GM04504 (cell line): ENCODE data around the gene ZNF627.
"Not testable (repeated sequence)": the region's sequence is repeated elsewhere in the genome, so short reads cannot be mapped to it uniquely, and the experiment has no call there.

Experiments
- DNase-seq: peaks from one replicate; pipeline ENCODE4 v3.0.0-alpha.2; 2012; ENCODE audit warnings: low read depth

Gene ZNF627

DNA sequence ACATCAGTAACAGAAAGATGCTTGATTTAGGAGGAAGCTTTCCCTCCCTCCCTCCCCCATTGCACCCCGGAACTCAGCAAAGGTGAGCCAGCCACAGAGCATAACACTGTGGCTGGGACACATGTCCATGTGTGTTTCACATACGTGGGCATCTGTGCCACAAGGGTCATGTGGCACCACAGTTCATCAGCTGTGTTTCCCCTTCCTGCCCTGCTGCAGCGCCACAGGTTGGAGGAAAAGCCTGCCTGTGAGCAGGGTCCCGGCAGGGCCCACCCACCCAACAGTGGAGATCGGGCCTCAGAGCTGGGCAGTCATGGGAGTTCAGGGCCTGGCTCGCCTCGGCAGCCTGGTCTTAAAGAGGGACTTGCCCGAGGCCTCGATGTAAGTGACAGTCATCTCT, 22.6 kb upstream of the ZNF627 start:
- DNase-seq, result no peak

DNA sequence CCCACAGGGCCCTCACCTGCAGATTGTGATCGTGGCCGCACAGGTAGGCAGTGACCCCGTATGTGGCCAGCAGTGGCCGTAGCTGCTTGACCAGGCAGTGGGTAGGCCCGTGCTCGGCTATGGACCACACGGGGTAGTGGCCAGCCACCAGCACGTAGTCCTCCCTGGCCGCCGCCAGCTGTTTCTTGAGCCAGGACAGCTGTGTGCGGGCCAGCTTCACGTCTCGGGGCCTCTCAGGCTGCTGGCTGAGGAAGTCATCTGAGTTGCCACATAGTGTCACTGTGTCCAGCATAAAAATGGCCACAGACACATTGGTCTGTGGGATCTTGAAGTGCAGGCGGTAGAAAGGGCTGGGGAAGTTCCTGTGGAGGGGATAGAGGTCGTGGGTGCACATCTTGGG, 21.1 kb upstream of the ZNF627 start:
- no peak for DNase-seq

DNA sequence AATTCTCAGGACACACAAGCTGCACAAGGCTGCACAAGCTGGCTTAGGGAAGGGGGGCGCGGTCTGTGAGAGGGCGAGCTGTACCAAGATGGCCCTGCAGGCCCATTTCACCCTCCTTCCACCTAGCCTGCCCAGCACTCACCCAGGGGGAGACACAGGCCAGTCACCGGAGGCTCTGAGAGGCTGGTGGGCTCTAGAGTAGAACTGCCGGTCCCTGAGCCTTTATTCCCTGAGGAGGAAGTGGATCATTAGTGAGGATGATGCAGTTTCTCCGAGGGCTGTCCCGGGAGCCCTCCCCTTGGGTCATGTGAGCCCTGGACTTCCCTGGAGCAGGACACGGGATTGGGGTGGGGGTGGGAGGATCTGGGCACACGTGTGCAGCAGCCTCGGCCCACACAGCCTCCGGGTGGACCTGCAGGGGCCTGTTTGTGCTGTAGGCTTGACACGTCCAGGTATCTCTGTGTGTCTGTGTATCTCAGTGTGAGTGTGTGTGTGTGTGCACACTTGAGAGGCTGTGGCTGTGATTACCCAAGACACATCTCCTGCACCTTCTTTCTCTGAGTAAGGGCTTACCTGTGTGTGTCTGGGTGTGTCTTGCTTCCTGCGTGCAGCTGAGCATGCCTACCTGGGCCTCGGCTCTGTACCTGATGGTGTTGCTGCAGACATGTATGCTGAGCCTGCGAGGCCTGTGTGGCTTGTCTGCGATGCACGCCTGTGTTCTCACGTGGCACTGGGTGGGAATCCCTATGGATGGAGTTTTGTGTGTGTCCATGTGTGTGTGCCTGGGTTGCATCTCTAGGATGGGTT, 19.6 kb upstream of the ZNF627 start, which contains the start of gene ACP5:
ACP5 (minus strand) TSS at position 195 of the 807 bp plus-strand sequence. CDS start 328 bp downstream, outside the sequence.
- no peak for DNase-seq

DNA sequence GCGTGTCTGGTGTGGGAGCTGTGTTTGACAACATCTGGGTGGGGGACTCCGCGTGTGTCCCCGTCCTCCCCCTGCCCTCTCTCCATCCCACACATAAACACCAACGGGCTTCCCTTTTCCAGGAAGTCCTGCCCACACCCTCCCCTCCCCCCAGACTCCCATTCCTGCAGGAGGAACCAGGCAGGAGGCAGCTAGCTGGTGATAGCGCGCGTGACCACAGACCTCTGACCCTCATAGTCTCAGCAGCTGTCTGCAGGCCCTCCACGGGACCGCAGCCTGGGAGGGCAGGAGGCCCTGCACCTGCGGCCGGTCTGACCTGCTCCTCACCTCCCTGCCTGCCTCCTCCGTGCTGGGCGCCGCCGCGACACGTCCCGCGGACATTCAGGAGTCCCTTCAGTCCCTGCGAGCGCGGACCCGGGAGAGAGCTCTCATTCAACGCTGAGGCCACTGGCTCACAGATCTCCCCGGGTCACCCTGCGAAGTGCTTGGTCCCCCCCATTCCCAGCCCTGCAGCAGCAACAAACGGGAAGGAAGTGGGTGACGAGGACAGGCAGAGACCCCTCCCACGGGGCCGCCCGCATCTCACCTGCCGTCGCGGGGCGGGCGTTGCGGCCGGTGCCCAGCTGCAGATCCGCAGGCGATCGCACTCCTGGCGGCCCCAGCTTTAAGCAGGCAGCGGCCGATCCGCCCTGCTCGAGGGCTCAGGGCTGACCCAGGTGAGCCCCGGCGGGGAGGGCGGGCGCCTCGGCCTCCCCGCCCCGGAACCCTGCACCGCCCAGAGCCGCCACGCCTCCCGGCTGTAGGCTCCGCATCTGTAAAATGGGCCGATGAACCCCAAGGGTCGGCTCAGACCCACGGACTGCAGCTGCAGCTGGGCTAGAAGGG, 18.8 kb upstream of the ZNF627 start:
- no peak for DNase-seq

DNA sequence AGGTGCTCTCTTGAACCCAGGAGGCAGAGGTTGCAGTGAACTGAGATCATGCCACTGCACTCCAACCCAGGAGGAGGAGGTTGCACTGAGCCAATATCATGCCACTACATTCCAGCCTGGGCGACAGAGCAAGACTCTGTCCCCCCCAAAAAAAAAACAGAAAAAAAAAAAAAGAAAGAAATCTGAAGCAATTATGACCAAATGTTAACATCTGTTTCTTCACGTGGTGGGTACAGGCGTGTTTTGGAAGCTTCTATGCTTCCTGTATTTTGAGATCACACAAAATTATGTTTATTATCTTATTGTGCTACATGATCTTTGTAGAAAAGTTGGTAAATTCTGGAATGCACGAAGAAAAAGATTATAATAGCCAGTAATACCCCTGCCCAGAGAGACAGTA, 17.2 kb upstream of the ZNF627 start:
- no peak for DNase-seq

DNA sequence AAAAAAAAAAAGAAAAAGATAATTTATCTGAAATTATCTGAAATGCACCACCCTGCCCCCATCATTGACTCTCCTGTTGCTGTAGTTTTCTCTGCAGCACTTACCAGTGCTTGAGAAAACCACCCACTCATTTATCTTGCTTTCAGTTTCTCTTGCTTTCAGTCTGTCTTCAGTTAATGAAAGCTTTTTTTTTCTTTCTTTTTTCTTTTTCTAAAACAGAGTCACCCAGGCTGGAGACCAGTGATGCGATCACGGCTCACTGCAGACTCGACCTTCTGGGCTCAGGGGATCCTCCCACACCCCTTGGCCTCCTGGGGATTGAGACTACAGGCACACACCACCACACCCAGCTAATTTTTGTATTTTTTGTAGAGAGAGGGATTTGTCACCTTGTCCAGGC, 15.5 kb upstream of the ZNF627 start:
- no peak for DNase-seq

DNA sequence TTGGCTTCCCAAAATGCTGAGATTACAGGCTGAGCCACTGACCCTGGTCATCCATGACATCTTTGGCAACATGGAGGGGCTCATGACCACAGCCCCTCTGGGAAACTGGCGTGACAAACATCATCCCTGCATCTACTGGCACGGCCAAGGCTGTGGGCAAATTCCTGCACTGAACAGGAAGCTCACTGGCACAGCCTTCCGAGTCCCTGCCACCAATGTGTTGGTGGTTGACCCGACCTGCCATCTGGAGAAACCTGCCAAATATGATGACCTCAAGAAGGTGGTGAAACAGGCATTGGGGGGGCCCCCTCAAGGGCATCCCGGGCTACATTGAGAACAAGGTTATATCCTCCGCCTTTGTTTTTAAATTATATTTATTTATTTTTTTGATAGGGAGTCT, 11.0 kb upstream of the ZNF627 start:
- DNase-seq, result no peak

DNA sequence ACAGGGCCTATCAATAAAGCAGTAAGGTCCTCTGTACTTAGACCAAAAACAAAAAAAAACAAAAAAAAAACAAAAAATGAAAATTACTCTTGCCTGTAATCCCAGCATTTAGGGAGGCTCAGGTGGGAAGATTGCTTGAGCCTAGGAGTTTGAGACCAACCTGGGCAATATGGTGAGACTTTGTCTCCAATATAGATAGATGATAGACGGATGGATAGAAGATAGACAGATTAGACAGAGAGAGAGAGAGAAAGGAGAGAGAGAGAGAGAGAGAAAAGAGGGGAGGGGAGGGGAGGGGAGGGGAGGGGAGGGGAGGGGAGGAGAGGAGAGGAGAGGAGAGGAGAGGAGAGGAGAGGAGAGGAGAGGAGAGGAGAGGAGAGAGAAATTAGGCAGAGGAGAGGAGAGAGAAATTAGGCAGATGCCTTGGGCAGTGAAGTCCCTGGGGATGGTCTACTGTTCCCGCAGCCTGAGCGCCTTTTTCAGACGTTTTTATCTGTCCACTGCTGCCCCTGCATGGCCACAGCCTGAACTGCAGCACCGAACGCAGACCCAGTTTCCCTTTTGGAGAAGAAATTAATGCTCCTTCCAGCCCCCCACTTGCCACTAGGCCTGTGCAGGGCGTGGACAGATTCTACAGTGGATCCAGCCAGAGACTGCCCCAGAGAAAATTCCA, 9.8 kb upstream of the ZNF627 start:
- DNase-seq, result no peak

DNA sequence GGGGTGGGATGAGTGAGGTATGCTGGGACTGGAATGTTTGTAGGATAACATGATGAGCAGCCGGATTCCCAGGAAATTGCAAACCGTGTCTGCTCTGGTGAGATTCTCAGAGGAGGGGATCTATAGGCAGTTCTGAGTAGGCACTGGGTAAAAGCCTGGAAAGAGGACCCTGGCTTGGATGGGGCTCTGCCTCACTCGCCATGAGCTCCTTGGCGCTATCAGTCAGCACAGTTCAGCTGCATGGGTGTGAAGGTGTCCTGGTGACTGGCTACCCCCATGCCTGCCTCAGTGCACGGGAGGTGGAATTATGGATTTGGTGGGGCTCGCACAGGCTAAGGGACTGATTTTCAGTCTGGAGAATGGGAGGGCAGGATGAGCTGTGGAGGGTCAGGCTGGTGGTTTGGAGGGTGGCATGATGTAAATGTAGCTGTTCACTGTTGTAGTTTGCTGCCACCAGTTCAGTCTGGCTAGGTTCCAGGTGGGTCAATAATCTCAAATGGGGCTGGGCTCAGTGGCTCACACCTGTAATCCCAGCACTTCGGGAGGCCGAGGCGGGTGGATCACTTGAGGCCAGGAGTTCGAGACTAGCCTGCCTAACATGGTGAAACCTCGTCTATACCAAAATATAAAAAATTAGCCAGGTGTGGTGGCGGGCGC, 9.2 kb upstream of the ZNF627 start:
- no peak for DNase-seq

DNA sequence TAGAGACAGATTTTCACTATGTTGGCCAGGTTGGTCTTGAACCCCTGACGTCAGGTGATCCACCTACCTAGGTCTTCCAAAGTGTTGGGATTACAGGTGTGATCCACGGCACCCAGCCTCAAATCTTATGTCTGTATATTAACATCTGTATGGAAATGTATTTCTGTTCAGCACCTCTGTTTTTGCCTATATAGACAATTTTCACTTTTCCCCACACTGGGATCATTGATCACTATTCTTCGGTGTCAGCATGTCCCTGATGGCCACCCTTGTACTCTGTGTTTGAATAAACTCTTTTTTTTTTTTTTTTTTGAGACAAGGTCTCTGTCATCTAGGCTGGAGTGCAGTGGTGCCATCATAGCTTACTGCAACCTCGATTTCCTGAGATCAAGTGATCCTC, 3.2 kb upstream of the ZNF627 start:
- no peak for DNase-seq

DNA sequence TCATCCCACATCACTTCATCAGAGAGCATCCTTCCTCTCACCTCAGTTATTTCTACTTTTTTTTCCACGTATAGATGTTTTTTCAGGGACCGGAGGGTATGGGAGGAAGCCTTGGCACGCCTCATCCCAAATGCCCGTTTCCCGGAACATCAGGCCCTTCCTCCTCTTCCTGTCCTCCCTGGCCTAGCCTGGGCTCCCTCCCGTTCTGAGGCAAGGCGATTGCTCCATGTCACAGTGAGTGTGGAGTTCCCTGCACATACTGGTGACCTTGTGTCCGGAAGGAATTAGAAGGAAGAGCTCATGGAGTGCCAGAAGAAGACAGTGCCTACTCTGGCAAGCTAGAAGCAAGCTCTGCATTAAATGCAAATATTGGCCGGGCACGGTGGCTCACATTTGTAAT, 1.1 kb upstream of the ZNF627 start:
- no peak for DNase-seq

DNA sequence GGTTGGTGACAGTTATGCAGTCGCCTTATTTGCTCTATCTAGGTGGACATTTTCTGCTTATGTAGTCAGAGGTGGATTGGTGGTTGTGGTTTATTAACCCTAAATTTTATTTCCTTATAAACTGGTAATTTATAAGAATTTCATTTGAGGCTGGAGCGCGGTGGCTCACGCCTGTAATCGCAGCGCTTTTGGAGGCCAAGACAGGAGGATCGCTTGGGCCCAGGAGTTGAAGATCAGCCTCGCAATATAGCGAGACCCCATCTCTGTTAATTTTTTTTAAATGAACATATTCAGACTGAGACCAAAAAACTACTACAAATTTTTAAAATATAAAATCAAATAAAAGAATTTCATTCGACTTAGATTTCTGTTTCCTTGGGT, 810 bp downstream of the ZNF627 start:
- no peak for DNase-seq

DNA sequence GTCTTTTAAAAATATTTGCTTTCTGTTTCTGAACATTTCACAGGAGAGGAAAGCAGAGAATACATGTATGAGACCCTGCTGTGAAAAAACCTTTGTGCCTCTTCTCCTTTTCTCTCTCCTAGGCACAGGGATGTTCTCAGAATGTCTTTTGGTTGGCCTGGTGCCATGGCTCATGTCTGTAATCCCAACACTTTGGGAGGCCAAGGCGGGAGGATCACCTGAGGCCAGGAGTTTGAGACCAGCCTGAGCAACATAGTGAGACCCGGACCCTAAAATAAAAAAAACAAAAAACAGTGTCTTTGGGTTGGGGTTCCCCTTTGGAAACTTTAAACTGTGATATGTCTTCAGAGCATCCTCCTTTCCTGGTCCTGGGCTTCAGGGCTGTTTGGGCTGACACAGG, 1.5 kb downstream of the ZNF627 start:
- no peak for DNase-seq

DNA sequence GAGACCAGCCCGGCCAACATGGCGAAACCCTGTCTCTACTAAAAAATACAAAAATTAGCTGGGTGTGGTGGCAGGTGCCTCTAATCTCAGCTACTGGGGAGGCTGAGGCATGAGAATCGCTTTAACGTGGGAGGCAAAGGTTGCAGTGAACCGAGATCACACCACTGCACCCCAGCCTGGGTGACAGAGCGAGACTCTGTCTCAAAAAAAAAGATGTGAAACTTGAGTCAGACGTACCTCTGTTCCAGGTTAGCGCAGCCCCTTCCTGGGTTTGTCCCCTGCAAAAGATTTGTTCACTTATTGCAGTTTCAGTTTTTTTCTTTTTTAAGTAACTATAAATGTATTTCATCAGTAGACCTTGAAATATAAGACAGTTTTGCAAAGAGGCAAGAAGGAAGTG, 2.4 kb downstream of the ZNF627 start:
- not testable (repeated sequence) for DNase-seq

DNA sequence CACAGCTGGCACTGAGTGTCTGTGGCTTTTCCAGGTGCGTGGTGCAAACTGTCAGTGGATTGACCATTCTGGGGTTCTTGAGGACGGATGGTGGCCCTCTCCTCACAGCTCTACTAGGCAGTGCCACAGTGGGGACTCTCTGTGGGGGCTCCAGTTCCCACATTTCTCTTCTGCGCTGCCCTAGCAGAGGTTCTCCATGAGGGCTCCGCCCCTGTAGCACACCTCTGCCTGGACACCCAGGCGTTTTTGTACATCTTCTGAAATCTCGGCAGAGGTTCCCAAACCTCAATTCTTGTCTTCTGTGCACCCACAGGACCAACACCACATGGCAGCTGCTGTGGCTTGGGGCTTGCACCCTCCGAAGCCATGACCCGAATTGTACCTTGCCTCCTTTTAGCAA, 9.2 kb downstream of the ZNF627 start:
- no peak for DNase-seq

DNA sequence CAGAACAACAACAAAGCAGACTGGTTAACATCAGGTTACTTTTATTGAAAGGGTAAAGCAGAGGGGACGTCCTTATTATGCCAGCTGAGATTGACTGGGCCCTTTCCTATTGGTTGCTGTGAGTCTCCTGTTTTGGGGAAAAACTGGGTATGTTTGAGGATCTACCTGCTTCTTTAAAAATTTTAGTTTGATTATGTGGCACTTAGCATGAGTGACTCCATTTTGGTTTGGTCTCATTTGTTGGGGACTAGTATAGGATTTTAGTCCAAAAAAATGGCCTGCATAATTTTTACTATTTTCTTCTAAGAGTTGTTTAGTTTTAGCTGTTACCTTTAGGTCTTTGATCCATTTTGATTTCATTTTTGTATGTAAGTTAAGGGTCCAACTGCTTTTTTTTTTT, 14.4 kb downstream of the ZNF627 start:
- no peak for DNase-seq

DNA sequence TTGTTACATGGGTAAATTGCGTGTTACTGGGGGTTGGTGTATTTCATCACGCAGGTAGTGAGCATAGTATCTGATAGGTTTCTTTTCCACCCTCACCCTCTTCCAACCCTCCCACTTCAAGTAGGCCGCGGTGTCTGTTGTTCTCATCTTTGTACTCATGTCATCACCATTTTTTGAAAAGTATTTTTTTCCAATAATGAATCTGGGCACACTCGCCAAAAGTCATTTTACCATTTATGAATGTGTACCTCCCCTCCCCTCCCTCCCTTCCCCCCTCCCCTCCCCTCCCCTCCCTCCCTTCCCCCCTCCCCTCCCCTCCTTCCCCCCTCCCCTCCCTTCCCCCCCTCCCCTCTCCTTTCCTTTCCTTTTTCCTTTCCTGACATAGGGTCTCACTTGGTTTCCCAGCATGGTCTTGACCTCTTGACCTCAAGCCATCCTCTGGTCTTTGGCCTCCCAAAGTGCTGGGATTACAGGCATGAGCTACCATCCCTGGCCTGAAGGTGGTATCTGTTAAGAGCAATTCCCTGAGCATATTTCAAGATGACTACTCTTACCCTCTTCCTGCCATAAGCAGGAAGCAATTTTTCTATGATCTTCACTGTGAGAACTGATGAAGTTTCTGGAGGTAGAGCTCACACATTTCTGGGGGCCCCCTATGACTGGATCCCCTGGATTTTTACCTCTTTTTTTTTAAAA, 15.7 kb downstream of the ZNF627 start:
- no peak for DNase-seq

DNA sequence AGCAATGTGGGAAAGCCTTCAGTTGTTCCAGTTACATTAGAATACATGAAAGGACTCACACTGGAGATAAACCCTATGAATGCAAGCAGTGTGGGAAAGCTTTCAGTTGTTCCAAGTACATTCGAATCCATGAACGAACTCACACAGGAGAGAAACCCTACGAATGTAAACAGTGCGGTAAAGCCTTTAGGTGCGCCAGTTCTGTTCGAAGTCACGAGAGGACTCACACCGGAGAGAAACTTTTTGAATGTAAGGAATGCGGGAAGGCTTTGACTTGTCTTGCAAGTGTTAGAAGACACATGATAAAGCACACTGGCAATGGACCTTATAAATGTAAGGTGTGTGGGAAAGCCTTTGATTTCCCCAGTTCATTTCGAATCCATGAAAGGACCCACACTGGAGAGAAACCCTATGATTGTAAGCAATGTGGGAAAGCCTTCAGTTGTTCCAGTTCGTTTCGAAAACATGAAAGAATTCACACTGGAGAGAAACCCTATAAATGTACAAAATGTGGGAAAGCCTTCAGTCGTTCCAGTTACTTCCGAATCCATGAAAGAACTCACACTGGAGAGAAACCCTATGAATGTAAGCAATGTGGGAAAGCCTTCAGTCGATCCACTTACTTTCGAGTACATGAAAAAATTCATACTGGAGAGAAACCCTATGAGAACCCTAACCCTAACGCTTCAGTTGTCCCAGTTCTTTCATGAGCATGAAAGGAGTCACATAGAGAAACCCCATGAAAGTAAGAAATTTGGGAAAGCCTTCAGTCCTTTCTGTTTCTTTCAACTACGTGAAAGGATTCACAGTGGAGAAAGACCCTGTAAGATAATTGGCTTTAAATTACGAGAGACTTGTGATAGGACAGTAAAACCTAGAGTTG, 20.1 kb downstream of the ZNF627 start:
- DNase-seq, result no peak

DNA sequence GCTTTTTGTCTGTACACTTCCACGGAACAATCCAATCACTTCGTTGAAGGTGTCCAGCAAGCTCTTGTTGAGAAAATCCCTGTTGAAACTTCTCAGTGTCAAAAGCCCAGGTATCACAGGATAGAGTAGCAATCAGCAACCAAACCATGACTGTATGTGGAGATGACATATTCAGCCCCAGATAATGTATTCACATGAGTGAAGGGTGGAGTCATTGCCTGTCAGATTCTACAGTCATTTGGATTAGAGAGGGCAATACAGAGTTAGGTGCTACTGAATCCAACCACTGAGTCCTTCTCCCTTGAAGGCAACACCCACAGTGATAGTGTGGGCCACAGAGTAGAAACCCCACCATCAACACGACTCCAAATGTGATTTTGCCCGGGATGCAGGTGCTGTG, 23.3 kb downstream of the ZNF627 start:
- DNase-seq, result no peak

DNA sequence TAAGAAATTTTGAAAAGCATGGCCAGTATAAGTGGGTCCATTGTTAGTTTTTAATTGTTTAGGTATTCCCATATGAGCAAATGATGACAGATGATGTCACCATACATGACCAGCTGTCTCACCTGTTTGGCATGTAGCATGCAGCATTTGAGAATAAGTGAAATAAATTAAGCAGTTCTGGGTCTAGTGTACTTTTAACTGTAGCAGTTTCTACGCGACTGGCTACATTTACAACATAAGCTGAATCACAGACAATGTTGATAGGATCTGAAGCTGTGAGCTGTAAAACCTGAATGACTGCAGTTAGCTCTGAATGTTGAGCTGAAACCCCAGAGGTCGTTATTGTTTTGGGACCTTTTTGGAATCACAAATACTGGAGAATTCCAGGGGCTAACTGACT, 25.1 kb downstream of the ZNF627 start:
- not testable (repeated sequence) for DNase-seq

DNA sequence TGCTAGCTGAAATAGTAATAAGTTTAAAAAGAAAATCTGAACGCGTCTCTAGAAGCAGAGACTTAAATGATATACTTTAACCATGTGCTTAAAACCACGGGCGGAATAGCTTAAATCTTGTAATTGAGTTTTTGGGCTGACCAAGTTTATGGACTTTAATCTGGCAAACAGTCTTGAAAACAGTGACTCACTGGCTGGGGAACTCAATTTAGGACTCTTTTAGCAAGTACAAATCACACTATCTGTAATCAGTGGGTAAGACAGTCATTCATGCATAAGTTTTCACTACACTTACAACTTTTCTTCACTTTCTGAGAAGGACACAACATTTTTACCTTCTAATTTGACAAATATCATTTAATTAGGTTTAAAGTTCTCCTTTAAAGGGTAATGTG, 26.8 kb downstream of the ZNF627 start:
- peak; percentile 28 for DNase-seq
